NCI-H2227 treated with DMSO at 0.1 percent for 48 hours (cell line): ENCODE results near the gene ATP5MG.
"Not testable (repeated sequence)": the region's sequence is repeated elsewhere in the genome, so short reads cannot be mapped to it uniquely, and the experiment has no call there.

Source experiments
- DNase-seq: peaks from one replicate; lab custom pipeline; 2025; lab: John Stamatoyannopoulos, UW

Gene ATP5MG

DNA sequence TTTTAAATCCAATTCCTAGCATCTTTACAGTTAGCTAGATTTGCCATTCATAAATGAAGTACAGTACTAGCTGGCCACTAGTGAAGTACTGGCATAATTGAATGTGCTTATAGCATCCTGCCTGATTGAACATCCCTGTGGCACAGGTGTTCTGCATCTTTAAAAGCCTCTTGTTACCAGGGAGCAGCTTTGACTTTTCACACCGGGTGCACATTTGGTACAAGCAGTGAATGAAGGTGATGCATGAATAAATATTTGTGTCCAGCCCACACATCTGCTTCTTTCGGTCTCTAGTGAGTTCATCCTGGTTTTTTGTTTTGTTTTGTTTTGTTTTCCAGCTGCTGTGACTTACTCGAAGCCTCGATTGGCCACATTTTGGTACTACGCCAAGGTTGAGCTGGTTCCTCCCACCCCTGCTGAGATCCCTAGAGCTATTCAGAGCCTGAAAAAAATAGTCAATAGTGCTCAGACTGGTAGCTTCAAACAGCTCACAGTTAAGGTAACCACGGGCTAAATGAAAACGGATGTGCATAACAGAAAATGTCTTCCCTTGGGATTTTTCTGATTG lies 5.3 kb downstream of the ATP5MG start:
- peak; percentile 1 for DNase-seq

DNA sequence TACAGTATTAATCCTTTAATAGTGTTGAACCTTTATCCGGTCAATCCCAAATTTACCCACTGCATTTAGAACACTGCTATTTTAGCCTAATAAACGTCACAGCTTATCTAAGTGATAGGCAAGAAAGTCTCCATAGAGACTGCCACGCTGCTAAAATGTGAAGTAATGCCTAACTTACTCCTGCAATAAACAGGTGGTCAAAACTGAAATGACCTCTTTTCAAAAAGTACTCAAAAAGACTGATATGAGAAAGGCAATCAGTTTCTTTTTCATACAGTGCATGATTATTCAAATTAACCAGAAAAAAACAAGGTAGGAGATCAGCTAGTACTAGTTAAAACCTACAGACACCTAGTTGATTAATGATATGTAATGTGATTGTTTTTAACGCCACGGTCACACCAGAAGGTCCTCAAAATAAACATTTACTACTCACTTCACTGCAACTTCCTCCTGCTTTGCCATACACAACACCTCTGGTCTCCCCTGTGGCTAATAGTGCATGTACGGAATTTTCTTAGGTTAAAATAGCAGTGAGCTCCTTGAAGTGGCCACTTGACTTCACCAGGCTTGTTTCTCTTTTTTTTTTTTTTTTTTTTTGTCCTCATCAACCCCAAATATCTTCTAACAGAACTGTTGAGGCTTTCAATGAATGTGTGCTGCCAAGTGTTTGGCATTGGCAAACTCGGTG lies 8.8 kb downstream of the ATP5MG start:
- no peak for DNase-seq

DNA sequence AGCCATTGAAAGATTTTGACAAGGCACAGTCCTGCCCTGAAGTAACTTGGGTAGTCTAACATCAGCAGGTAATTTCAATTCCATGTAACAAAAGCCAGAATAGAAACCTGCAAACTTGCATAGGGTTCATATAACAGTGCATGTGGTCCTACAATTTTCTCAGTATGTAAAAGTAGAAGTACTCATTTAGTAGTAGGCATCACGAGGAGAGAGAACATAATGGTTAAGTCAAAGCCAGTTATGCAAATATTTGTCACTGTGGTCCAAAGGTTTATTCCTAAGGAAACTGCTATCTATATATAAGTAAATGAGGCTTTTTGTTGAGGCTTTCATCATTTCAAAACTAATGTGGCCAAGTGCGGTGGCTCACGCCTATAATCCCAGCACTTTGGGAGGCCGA lies 10.1 kb downstream of the ATP5MG start:
- no peak for DNase-seq

DNA sequence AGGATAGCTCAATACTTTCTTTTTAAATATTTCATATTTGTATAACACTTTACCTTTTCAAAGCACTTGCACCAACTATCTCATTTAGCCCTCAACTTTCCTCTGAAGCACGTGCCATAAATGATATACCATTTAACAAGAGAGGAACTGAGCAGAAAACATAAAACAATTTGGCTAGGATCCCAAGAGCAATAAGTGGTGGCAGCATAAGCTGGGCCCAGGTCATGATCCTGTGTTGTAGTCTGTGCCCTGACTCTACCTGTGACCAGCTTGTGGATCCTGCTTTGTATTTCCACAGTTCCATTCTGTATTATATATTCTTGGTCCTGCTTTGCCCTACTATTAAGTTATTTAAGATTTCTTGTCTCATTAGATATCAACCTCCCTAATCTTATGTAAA lies 11.5 kb downstream of the ATP5MG start:
- DNase-seq, result no peak

DNA sequence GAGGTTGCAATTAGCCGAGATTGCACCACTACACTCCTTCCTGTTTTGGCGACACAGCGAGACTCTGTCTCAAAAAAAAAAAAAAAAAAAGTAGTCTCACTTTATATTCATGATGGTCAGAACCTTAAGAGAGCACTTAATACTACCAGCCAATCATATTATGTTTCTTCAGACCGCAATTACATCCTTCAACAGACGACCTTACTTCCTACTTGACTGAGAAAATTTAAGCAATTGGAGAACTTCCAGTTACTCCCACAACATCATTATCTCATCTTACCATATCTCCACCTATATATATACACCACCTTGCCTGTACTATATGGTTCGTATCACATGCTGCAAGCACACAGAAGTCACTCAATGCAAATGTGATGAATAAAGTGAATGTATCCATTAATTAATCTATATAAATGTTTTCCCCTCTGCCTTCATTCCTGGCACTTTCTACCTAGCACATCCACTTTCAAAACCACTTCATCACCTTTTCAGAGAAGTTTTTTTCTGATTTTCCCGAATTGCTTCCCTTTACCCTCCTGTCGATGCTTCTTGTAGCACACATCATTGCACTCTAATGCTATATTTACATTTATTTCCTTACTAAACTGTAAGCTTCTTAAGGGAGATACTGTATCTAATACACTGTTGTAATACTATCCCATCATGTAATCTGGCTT lies 13.8 kb downstream of the ATP5MG start:
- no peak for DNase-seq

DNA sequence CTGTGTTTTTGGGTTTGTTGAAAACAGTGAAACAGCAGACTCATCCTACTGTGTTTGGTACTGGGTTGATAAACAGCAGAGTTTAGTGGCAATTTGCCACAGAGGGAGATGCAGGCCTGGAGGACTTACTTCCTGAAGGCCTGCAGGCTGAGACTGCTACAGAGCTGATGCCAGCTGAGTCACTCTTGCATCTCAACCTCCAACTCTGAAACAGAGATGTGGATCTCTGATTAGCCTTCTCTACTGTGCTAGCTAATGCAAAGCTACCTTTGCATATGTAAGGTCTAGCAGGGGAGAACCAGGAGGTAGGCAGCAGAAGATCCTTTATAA lies 14.3 kb downstream of the ATP5MG start:
- DNase-seq, result no peak

DNA sequence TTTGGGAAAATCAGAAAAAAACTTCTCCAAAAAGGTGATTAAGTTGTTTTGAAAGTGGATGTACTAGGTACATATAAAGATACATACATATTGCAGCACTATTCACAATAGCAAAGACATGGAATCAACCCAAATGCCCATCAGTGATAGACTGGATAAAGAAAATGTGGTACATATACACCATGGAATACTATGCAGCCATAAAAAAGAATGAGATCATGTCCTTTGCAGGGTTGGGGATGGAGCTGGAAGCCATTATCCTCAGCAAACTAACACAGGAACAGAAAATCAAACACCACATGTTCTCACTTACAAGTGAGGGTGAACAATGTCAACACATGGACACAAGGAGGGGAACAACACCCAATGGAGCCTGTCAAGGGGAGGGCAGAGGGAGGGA lies 15.5 kb downstream of the ATP5MG start:
- DNase-seq, result not testable (repeated sequence)

DNA sequence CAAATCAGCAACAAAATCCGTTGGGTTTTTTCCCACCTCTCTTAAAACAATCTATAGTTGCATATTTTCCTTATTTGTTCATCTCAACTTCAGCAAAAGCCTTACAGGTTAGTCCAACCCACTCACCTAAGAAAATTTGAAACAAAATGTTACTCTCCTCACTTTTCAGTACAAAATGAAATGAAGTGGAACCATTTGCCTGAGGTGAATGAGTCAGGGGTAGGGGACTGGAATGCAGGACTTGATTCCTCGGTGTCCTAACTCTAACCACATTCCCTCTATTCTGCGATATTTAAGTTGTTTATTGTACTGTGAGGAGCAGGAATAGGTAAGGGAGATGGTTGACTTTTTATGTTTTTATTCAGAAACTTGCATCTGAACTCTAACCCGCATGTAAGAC lies 16.4 kb downstream of the ATP5MG start:
- DNase-seq, result no peak

DNA sequence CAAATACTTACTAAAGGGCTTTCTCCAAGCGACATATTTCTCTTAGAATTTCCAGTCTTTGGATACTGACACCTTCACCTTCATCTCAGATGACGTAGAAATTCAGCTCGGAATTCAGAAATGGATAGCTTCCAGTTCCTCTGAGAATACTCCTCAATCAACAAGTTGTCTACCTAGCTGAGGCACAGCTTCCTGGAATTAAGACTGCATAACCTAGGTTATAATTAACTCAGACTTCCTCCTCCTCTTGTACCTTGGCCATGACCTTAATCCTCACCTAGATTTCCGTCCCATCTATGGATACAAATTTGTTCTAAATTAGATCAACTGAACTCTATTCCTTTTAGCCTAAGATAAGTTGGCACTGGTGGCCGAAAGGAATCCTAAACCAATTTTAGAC lies 17.4 kb downstream of the ATP5MG start:
- DNase-seq, result no peak

DNA sequence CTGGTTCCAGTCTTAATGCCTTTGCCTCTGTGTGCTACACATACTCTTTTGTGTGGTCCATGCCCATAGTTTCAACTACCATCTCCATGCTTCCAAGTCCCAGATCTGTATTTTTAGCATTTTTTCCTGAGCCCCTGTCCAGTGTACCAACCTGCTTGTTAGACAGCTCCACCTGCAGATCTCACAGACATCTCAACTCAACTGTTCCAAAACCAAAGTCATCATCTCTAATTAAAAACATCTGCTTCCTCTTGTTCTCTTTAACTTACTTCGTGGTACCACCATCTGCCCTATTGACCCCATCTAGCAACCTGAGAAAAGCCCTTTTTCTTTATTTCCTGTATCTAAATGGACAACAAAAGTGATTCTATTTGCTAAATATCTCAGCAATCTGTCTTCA lies 26.3 kb downstream of the ATP5MG start:
- no peak for DNase-seq

DNA sequence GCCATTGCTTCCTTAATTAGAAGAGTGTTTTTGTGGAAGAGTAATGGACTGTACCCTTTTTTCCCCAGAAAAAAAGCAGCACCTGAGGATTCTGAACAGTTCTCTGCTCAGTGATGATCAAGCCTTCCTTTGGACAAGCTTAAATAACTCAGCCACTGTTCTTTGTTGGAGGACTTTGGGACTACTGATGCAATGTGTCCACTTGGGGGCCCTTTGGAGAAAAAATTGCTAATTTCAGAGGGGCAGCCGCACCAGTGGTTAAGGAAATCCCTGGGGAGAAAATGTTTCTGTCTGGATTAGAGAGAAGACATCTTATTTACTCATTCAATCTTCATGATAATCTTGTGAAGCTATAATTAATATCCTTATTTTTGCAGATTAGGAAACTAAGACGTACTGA lies 29.6 kb downstream of the ATP5MG start:
- DNase-seq, result no peak

DNA sequence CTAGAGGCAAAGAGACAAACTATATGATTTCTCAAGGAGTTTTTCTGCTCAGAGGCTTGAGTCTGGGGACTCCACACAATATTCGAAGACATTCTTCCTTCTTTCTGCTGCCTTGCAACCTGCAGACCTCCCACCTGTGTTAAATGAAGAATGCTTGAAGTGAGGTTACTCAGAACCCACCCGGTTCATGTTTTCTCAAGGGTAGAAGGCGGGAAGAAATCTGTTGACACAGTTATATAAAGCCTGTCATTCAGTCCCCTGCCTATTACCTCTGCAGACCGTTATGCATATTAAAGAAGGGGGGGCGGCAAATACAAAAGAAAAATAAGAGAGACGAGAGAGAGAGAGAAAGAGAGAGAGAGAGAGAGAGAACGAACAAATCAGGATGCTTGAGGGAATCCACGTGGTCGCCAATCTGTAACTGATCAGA lies 32.7 kb downstream of the ATP5MG start:
- DNase-seq, result peak; percentile 73

DNA sequence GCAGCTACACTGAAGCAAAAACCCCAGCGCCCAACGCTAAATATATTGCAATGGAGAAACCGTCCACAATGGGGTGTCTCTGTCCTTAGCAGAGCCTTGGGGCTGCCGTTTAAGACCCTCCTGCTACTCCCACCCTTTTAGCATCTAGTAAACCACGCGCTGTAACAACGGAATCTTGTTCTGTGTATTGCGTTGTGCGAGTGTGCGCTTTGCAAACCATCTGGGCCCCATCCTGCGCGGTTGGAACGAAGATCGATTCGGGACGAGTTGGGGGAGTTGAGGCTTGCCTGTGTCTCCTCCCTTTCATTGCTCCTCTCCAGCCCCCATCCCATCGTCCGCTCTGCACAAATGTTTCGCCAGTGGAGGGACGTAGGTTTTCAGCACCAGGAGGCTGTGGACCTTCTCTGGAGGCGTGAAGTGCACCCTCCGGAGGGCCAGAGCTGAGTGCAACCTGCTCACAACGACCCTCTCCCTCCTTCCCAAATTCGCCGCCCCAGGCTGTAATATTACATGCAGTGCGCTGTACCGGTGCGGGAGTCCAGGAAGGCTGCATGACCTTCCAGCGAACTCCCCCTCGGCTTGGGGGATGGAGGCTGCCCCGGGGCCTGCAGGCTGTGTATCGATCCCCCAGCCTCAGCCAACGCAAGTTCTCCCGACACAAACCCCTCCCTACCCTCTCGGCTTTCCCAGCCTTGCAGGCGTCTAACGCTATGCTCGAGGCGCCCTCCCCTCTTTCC lies 33.3 kb downstream of the ATP5MG start:
- peak; percentile 73 for DNase-seq

DNA sequence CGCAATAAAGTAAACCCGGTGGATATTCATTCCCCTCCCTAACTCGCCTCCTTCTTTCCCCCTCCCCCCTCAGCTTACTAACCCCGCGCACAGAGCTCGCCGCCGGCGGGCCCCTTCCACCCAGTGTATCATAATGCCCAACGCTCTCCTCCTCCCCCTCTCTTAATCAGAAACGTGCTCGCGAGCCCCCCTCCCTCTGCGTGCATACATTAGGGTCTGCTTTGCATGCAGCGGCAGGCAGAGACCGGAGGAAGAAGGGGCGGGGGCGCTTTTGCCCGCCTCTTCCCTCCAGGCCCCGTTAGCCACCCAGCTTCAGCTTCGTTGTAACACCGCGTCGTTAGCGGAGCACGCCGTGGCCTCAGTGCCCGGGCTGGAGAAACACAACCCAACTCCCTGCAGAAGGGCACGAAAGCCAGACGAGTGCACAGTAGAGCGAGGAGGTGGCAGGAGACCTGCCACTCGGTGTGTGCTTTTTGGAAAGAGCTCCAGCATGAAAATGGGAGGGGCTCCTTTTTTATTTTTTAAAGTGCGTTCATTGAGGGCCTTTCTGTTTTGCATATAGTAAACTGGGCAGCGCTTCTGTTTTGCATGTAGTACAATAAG lies 34.0 kb downstream of the ATP5MG start:
- peak; percentile 90 for DNase-seq

DNA sequence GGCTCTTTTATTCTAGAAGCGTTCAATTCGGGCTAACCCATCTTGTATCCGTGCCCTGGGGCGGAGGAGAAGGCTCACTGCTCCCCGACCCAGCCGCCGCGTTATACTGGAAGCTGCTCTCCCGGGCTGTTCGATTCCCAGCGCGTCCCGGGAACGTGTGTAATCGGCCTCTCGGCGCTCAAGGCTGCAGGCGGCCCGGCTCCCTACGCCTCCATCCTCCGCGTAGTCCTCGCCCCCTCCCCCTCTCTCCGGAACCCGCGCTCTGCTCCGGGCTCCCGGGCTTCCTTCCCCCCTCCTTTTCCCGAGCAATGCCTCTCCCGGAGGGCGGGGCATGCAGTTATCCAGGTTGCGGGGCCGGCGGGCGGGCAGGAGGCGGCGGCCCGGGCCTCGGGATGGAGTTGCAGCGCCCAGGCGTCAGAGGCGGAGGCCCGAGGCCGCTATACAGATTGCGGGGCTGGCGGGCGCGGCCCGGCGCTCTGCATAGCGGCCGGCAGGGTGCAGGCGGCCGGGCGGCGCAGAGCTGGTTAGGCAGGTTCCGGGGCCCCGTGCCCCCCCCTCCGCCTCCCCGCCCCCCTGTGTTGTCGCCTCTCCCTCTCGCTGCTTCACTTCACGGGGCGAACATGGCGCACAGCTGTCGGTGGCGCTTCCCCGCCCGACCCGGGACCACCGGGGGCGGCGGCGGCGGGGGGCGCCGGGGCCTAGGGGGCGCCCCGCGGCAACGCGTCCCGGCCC lies 34.7 kb downstream of the ATP5MG start, which contains the start of gene KMT2A:
Gene KMT2A, plus strand, starts transcription at position 600 of the 732 bp plus-strand sequence. Its CDS starts 21 bp downstream, at position 621.
- DNase-seq, result peak; percentile 93

DNA sequence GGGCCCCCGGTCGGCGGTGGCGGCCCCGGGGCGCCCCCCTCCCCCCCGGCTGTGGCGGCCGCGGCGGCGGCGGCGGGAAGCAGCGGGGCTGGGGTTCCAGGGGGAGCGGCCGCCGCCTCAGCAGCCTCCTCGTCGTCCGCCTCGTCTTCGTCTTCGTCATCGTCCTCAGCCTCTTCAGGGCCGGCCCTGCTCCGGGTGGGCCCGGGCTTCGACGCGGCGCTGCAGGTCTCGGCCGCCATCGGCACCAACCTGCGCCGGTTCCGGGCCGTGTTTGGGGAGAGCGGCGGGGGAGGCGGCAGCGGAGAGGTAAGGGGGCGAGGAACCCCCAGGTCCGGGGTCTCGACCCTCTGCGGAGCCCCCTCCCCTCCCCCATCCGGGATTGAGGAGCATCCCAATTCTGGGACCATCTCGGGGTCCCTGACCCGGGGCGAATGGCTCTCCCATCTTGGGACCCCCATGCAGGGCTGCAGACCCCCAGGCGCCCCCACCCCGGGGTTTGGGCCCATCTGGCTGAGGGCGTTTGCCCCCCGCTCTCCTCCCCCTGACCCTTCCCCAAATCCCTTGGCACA lies 35.3 kb downstream of the ATP5MG start:
- no peak for DNase-seq

DNA sequence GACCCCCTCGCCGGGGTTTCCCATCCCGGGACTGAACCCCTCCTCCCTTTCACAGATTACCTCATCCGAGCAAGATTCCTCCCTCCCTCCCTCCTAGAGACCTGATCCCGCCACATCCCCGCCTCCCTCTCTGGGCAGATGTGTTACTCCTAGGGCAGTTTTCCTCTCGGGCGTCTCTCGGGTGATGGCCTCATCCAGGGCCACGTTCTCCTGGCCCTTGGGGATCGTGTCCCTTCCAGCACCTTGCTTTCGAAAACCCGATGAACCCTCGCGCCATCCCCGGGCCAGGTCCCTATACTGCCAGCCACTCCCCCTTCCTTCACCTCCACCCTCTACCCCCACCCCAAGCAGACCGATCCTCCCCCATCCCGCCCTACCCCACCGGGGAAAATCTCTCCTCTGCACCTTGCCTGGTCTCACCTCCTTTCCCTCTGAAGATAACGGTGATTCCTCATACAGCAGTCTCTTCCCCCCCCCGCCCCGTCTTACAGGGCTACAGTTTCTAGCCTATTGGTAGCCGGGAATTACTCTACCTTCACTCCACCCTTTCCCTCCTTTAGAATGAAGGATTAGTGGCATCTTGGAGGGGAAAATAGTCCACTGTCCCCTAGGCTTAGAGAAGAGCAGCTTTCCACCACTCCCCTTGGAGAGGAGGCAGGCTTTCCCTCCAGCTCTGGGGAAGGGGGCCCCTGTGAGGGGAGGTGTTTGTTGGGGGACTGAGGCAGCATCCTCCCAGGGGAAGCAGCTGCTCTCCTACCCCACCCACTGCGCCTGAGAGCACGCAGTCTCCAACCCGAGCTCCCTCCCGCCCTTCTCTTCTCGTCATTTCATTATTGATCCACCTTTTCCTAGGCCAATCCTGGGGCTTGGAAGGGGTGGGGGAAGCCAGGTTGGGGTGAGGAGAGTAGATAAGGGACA lies 36.1 kb downstream of the ATP5MG start:
- DNase-seq, result no peak

DNA sequence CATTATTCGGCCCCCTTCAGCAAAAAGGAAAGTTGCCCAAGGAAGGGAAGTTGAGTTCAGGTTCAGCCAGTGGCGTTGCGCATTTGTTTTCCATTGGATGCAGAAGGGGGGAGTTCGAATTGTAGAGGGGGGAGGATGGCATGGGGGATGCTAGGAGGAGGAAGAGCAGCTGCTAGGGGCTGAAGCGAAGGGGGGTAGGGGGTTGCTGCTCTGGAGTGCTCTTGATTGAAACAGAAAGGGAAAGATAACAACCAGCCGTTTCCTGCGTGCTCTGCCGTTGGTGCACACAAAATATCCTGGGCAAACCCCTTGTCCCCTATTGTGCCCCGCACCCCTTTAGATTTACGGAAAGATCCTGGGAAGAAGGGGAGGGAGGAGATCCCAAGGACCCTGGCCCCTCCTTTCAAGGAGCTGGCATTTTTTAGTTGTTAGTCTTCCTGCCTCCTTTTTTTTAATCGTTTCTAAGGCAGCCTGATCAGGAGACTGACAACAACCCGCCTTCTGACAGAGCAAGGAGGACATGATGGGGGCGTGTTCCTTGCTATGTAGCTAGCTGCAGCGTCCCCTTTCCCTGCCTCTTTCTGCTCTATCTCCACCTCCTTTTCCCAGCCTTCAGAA lies 37.0 kb downstream of the ATP5MG start:
- peak; percentile 51 for DNase-seq

DNA sequence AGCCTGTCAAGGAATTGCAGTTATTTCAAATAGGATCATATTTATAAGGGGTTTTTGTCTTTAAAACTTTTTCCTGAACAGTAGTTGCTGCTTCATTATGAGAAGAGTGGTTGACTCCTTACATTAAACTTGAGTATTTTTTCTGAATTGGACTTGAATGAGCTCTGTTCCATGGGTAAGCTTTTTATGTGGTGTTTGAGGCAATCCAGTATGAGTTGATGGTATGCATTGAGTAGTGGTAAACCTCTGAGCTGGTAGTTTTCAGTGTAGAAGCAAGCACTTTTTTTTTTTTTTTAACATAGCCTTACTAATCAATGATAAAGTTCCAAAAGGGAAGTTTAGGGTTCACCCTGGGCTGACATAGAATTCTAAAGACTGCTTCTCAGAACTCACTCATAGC lies 38.2 kb downstream of the ATP5MG start:
- DNase-seq, result no peak

DNA sequence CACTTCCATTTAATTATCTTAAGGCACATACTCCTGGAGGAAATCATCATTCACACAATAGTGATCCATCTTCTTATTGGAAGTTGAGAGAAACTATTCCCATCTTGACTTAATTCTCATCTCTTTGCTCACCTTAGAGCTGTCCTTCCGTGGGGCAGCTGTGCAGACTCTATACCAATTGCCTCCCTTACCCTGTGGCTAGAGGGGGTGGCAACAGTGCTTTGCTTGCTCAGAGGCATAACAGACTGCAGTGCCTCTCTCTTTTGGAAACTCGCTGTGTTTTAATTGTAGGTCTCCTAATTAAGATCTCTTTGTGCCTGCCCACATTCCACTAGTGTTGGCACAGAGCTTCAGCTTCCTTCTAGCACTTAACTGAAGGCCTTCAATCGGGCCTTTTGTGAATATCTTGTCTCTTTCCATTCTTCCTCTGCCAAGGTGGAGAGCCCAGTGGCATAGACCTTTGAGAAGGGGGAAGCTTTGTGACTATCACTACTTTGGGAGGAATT lies 40.4 kb downstream of the ATP5MG start:
- no peak for DNase-seq
